ENCODE data around the gene ABCC8. TPM values are rescaled to one million over a fixed set of nuclear protein-coding genes. Genes with fewer than 3 reads are reported as not detected.

Gene ABCC8
- total RNA-seq, 1 experiment from 2014 or later: 2.4 TPM

DNA sequence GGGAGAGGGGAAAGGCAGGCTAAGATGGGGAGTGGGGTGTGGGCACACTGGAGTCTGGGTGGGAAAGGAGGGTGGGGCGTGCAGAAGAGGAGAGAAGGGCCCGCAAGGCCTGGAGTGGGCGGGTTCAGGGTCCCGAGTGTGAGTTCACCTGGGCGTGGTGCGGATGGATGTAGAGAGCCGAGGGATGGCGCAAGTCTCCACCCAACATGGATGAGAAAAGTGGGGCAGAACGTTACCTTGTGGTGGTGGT lies 364 bp upstream of the ABCC8 start:
- Histone ChIP-seq H3K27me3 (ENCODE audit: insufficient read depth, low read length) (peaks cover 33% of the 10 kb centered on the region; the same call in 1 of the 2 replicates), H3K79me2 (ENCODE audit: insufficient read depth, low read length) (no peaks in the 10 kb centered on the region)
- no peak for DNase-seq

More for the DNA sequence above, 364 bp upstream of the ABCC8 start:
- no peak overlapping the region for H2BK12ac ChIP-seq (ENCODE audit: insufficient read length, low read depth, low read length)
- no peak overlapping the region for H3T11ph ChIP-seq (ENCODE audit: low read length)
- no peak overlapping the region for H3K56ac ChIP-seq (ENCODE audit: insufficient read length, low read depth, low read length)
- WGBS (ENCODE audit: extremely low coverage, insufficient read length, low lambda C conversion rate): no CpG with 5 or more reads among the region's 9 CpGs
- H3K4me2 ChIP-seq (ENCODE audit: insufficient read depth, insufficient read length, low read length): peak overlapping the region; percentile 86
- H3K79me1 ChIP-seq (ENCODE audit: insufficient read depth, low read depth, low read length, poor library complexity, severe bottlenecking): no peaks in the 10 kb centered on the region
- H2BK15ac ChIP-seq (ENCODE audit: low read depth, low read length): no peak overlapping the region
- peaks cover 2% of the 10 kb centered on the region for H4K20me1 ChIP-seq (ENCODE audit: control insufficient read depth, insufficient read depth, insufficient read length)
- no peak overlapping the region for H3K4ac ChIP-seq (ENCODE audit: low read depth, low read length)
- H3K27ac ChIP-seq (ENCODE audit: insufficient read length, low read depth, low read length): no peak overlapping the region
- H3K36me3 Mint-ChIP-seq (ENCODE audit: insufficient read depth in 1 of 3, low read depth in 3 of 3): no peaks in the 10 kb centered on the region; a peak in 1 of 7 replicates
- no peak overlapping the region for H3K23ac ChIP-seq (ENCODE audit: insufficient read length, low read depth, low read length)
- H4K5ac ChIP-seq (ENCODE audit: insufficient read length, low read depth, low read length): no peak overlapping the region
- H2AFZ ChIP-seq (ENCODE audit: low read length): no peak overlapping the region
- TF ChIP-seq, protein P1, sequence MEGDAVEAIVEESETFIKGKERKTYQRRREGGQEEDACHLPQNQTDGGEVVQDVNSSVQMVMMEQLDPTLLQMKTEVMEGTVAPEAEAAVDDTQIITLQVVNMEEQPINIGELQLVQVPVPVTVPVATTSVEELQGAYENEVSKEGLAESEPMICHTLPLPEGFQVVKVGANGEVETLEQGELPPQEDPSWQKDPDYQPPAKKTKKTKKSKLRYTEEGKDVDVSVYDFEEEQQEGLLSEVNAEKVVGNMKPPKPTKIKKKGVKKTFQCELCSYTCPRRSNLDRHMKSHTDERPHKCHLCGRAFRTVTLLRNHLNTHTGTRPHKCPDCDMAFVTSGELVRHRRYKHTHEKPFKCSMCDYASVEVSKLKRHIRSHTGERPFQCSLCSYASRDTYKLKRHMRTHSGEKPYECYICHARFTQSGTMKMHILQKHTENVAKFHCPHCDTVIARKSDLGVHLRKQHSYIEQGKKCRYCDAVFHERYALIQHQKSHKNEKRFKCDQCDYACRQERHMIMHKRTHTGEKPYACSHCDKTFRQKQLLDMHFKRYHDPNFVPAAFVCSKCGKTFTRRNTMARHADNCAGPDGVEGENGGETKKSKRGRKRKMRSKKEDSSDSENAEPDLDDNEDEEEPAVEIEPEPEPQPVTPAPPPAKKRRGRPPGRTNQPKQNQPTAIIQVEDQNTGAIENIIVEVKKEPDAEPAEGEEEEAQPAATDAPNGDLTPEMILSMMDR (conservative IDR thresholded peaks at IDR 0.05): no peak
- H4K8ac ChIP-seq (replicated peaks; ENCODE audit: insufficient read length, low read depth, low read length): no peak overlapping the region
- no peak overlapping the region for H4K91ac ChIP-seq (ENCODE audit: insufficient read length, low read depth, low read length)
- no peaks in the 10 kb centered on the region; the same call in 1 of the 2 replicates for H3K4me1 ChIP-seq (ENCODE audit: insufficient read depth, low read length)
- no peak overlapping the region for H3K9ac ChIP-seq (ENCODE audit: extremely low read depth, insufficient read length, low read length)
- H2AK5ac ChIP-seq (ENCODE audit: insufficient read length, low read length): no peak overlapping the region
- H3K9me3 Mint-ChIP-seq: no peaks in the 10 kb centered on the region
- H3K27me3 Mint-ChIP-seq (ENCODE audit: low read depth): peaks cover 77% of the 10 kb centered on the region
- H2BK20ac ChIP-seq (ENCODE audit: low read depth, low read length, poor library complexity, severe bottlenecking): no peak overlapping the region
- H2BK120ac ChIP-seq (ENCODE audit: low read depth, low read length, poor library complexity, severe bottlenecking): no peak overlapping the region
- H3K14ac ChIP-seq (ENCODE audit: insufficient read depth, low read length): no peak overlapping the region
- no peak overlapping the region for H3K18ac ChIP-seq (ENCODE audit: insufficient read length, low read depth, low read length)
- no peak overlapping the region for H2BK5ac ChIP-seq (ENCODE audit: insufficient read length, low read length)
- no peaks in the 10 kb centered on the region for H3K9me3 ChIP-seq (ENCODE audit: control insufficient read depth, low read depth, low read length)
- no peak overlapping the region for H3K27ac Mint-ChIP-seq
- H3K4me3 Mint-ChIP-seq: peak overlapping the region; percentile 61 to 82
- H3K23me2 ChIP-seq (ENCODE audit: insufficient read length, low read depth, low read length, poor library complexity, severe bottlenecking): peaks cover 11% of the 10 kb centered on the region
- peaks cover 34 to 48% of the 10 kb centered on the region in 2 experiments for H3K4me1 Mint-ChIP-seq

Data from H9 (cell line).